Measurements from ENCODE around the gene TMPO.

TMPO gene

GRCh38 chr12:98530068-98530467 is 14.7 kb downstream of the TMPO start:
- TF ChIP-seq CTCF (conservative IDR thresholded peaks at IDR 0.05; ENCODE audit: low read depth), result no peak
- ChIA-PET POLR2A (ENCODE audit: low non-redundant PET) (no interaction called here), CTCF (interaction anchor here (0.7 to 1.0 kb wide), 2 partner anchors 13 to 1113 kb away, joined by 3 read pairs; no protein-coding TSS in a partner anchor)
- H3K27ac ChIP-seq, result no peak overlapping the region
- no peak for DNase-seq (ENCODE audit: low spot score)

DNA sequence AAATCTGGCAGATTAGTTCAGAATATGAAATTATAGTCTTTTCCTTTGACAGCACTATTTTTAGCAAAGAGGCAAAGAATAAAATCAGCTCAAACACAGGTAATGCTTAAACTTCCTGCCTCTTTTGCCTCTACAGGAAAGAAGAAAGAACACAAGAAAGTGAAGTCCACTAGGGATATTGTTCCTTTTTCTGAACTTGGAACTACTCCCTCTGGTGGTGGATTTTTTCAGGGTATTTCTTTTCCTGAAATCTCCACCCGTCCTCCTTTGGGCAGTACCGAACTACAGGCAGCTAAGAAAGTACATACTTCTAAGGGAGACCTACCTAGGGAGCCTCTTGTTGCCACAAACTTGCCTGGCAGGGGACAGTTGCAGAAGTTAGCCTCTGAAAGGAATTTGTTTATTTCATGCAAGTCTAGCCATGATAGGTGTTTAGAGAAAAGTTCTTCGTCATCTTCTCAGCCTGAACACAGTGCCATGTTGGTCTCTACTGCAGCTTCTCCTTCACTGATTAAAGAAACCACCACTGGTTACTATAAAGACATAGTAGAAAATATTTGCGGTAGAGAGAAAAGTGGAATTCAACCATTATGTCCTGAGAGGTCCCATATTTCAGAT is 17.4 kb downstream of the TMPO start:
- CTCF ChIA-PET, result interaction anchor here (0.6 to 1.2 kb wide), 6 partner anchors 9 to 115 kb away, joined by 3 to 7 read pairs (median 4); no protein-coding TSS in a partner anchor
- TF ChIP-seq CTCF (conservative IDR thresholded peaks at IDR 0.05; ENCODE audit: low read depth), result peak; percentile 55
- H3K27ac ChIP-seq, result no peak overlapping the region
- DNase-seq (ENCODE audit: low spot score), result peak; percentile 47
- POLR2A ChIA-PET (ENCODE audit: low non-redundant PET), result no interaction called here

- CTCF ChIA-PET, result interaction anchor here (0.5 to 0.6 kb wide), 2 partner anchors 9 to 97 kb away, joined by 3 to 5 read pairs; no protein-coding TSS in a partner anchor
- POLR2A ChIA-PET (ENCODE audit: low non-redundant PET), result interaction anchor here (0.6 kb wide), 1 partner anchor 65 kb away, joined by 3 read pairs; no protein-coding TSS in a partner anchor
- H3K27ac ChIP-seq, result no peak overlapping the region
- TF ChIP-seq CTCF (conservative IDR thresholded peaks at IDR 0.05; ENCODE audit: low read depth), result no peak
- DNase-seq (ENCODE audit: low spot score), result no peak
Measured at GRCh38 chr12:98533723-98534251, 18.4 kb downstream of the TMPO start.

GRCh38 chr12:98538031-98538430 is 22.6 kb downstream of the TMPO start:
- no peak for TF ChIP-seq CTCF (conservative IDR thresholded peaks at IDR 0.05; ENCODE audit: low read depth)
- ChIA-PET POLR2A (ENCODE audit: low non-redundant PET) (no interaction called here), CTCF (interaction anchor here (0.6 to 0.7 kb wide), 3 partner anchors 425 to 680 kb away, joined by 3 to 6 read pairs (median 5); no protein-coding TSS in a partner anchor)
- H3K27ac ChIP-seq, result no peak overlapping the region
- DNase-seq (ENCODE audit: low spot score), result no peak

DNA sequence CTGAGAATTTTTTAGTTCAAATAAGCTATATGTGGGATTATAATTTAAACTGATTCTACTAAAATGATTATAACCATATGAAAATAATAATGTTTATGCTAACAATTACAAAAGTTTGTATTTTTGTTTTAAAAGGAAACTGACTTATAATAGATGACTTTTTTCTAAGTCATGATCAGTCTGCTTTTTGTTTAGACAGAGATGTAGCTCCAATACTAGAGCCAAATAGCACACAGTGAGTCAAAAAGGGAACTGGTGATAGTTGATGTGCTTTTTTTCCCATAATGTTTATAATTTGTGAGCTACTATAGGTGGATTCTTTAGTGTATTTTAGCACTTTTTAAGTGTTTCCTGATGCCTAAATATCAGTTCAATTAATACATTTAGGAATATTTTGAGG is 28.3 kb downstream of the TMPO start:
- CTCF ChIA-PET, result interaction anchor here (0.6 to 1.0 kb wide), 2 partner anchors 14 to 101 kb away, joined by 3 read pairs; no protein-coding TSS in a partner anchor
- H3K27ac ChIP-seq, result no peak overlapping the region
- no peak for TF ChIP-seq CTCF (conservative IDR thresholded peaks at IDR 0.05; ENCODE audit: low read depth)
- POLR2A ChIA-PET (ENCODE audit: low non-redundant PET), result no interaction called here
- no peak for DNase-seq (ENCODE audit: low spot score)

- H3K27ac ChIP-seq, result no peak overlapping the region
- no peak for DNase-seq (ENCODE audit: low spot score)
- ChIA-PET CTCF (no interaction called here), POLR2A (ENCODE audit: low non-redundant PET) (no interaction called here)
- TF ChIP-seq CTCF (conservative IDR thresholded peaks at IDR 0.05; ENCODE audit: low read depth), result no peak
Measured at GRCh38 chr12:98544751-98545150, 29.4 kb downstream of the TMPO start.
